CD8-positive, alpha-beta memory T cell (primary cell): ENCODE data around the gene MRGPRF. TPM values are rescaled to one million over a fixed set of nuclear protein-coding genes. Genes with fewer than 3 reads are reported as not detected.

ENCODE experiments used
- CTCF ChIA-PET: fragments of 350-600 bp; sonication (Branson Sonifier 250); formaldehyde crosslinking; loops from one replicate; lab custom pipeline; 2021; ENCODE audit warnings: antibody characterized with exemption; lab: Charles Lee
- POLR2A ChIA-PET: fragments of 350-600 bp; sonication (Branson Sonifier 250); formaldehyde crosslinking; loops from one replicate; lab custom pipeline; 2021; ENCODE audit warnings: antibody characterized with exemption; lab: Charles Lee
- DNase-seq, 5 donors: peaks; one replicate each; pipeline versions ENCODE4 v3.0.0 to v3.0.0-alpha.2; 2020 to 2022; ENCODE audit warnings: mixed read lengths in 1 of 5
- H3K27ac ChIP-seq: one replicate; pipeline ENCODE4 v1.7.0; 2013; ENCODE audit warnings: low read depth, mild to moderate bottlenecking, low read length, moderate library complexity
- H3K27me3 ChIP-seq: 2 replicates; pipeline ENCODE4 v1.7.0; 2013; ENCODE audit warnings: low read length, mild to moderate bottlenecking; ENCODE audit not compliant: insufficient read depth, poor library complexity, severe bottlenecking
- H3K36me3 ChIP-seq: 2 replicates; pipeline ENCODE4 v1.7.0; 2013; ENCODE audit warnings: mild to moderate bottlenecking, low read length, moderate library complexity; ENCODE audit not compliant: insufficient read depth
- H3K4me1 ChIP-seq: 2 replicates; pipeline ENCODE4 v1.7.0; 2013; ENCODE audit warnings: mild to moderate bottlenecking, low read length, moderate library complexity; ENCODE audit not compliant: insufficient read depth
- H3K4me3 ChIP-seq: 2 replicates; pipeline ENCODE4 v1.7.0; 2013; ENCODE audit warnings: mild to moderate bottlenecking, low read length
- H3K9me3 ChIP-seq: 2 replicates; pipeline ENCODE4 v1.7.0; 2013; ENCODE audit warnings: mild to moderate bottlenecking, low read length
- H3K27ac Mint-ChIP-seq, 8 donors: one replicate each; pipeline ENCODE4 v1.8.0; 2020 to 2021; ENCODE audit warnings: mixed read lengths in 8 of 8, mild to moderate bottlenecking in 6 of 8, inconsistent platforms in 3 of 8, moderate library complexity in 3 of 8
- H3K27me3 Mint-ChIP-seq, 2 donors: one replicate each; pipeline ENCODE4 v1.8.0; 2020 to 2021; ENCODE audit warnings: mixed read lengths in 2 of 2, mild to moderate bottlenecking in 1 of 2, moderate library complexity in 1 of 2
- H3K36me3 Mint-ChIP-seq, 3 donors: one replicate each; pipeline ENCODE4 v1.8.0; 2020 to 2021; ENCODE audit warnings: mixed read lengths in 3 of 3, inconsistent platforms in 1 of 3, mild to moderate bottlenecking in 1 of 3
- H3K4me1 Mint-ChIP-seq, 3 donors: one replicate each; pipeline ENCODE4 v1.8.0; 2020 to 2021; ENCODE audit warnings: mixed read lengths in 3 of 3, inconsistent platforms in 1 of 3, mild to moderate bottlenecking in 1 of 3
- H3K4me3 Mint-ChIP-seq, 7 donors: one replicate each; pipeline ENCODE4 v1.8.0; 2020 to 2021; ENCODE audit warnings: mixed read lengths in 7 of 7, mild to moderate bottlenecking in 6 of 7, moderate library complexity in 4 of 7, inconsistent platforms in 2 of 7
- H3K9me3 Mint-ChIP-seq, 5 donors: one replicate each; pipeline ENCODE4 v1.8.0; 2020 to 2022; ENCODE audit warnings: mixed read lengths in 5 of 5, mild to moderate bottlenecking in 3 of 5, moderate library complexity in 2 of 5, inconsistent platforms in 1 of 5
- polyA plus RNA-seq: library from polyadenylated mRNA; unstranded; fragments of 300-500 nt; fragmentation: Illumina TruSeq; gene quantifications from one replicate; pipeline ENCODE4 v1.2.3, GENCODE V29; 2021
- total RNA-seq, 2 experiments: library from RNA; stranded (reverse); gene quantifications; one replicate each; pipeline ENCODE4 v1.2.3, GENCODE V29; 2021

Gene MRGPRF
- total and polyA plus RNA-seq, 3 experiments from 2014 or later, result not detected

DNA sequence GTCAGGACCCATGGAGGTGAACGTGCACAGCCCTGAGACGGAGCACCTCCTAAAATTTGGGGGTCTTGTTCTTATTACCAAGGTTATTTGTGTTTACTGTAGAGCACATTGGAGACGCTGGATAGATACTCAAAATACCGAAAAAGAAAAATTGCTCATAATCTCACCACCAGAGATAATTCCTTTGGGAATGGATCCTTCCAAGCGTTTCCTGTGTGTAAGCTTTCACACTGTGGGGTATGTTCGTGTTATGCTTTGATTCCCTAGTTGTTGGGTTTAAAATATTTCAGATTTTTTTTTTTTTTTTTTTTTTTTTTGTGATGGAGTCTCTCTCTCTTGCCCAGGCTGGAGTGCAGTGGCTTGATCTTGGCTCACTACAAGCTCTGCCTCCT lies 18.2 kb downstream of the MRGPRF start:
- H3K27ac ChIP-seq, result no peak overlapping the region

DNA sequence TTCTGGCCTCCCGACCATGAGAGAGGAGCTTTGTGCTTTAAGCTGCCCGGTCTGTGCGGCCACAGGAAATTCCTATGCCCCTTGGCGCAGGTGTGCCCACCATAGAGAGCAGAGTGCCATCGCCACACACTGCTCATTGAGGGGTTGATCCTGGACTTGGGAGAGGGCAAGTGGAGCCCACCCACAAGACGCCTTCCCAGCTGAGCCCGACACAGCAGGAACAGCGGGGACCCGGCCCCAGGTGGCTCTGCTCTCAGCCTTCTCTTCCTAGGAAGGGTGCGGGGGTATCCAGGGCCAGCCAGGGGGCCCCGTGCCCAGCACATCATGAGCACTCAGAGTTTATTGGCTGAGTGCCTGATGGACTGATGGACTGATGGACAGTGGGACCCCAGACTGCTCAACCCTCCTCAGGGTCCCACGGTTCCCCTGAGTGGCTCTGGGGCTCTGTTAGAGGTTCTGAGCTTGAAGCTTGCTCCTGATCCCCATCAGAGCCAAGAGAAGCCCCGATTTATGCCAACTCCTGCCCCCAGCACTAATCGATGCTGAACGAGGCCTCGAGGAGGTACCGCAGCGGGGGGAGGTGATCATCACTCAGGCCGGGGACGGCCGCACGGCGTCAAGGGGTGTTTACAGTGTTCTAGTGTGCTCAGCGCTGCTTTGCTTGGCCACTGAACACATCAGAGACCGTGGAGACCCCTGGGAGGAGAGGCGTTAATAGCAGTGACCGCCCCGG lies 18.7 kb downstream of the MRGPRF start:
- Mint-ChIP-seq H3K27ac (peak overlapping the region in 1 of 8 donors; percentile 78), H3K36me3 (no peaks in the 10 kb centered on the region), H3K27me3 (peaks cover 24 to 44% of the 10 kb centered on the region in 2 donors), H3K9me3 (no peaks in the 10 kb centered on the region), H3K4me3 (no peak overlapping the region), H3K4me1 (peaks cover 0 to 3% (median 0%) of the 10 kb centered on the region in 3 donors)
- ChIA-PET POLR2A (no interaction called here), CTCF (interaction anchor here (1.0 kb wide), 1 partner anchor 8 kb away, joined by 3 read pairs; no protein-coding TSS in a partner anchor)
- Histone ChIP-seq H3K36me3 (no peaks in the 10 kb centered on the region), H3K27me3 (peaks cover 4% of the 10 kb centered on the region), H3K4me1 (no peaks in the 10 kb centered on the region), H3K27ac (no peak overlapping the region), H3K4me3 (no peak overlapping the region), H3K9me3 (no peaks in the 10 kb centered on the region)
- no peak for DNase-seq

More for the DNA sequence above, 18.2 kb downstream of the MRGPRF start:
- ChIA-PET POLR2A (no interaction called here), CTCF (no interaction called here)
- no peaks in the 10 kb centered on the region for H3K4me1 ChIP-seq
- no peak for DNase-seq
- Mint-ChIP-seq H3K4me3 (no peak overlapping the region), H3K27me3 (peaks cover 23 to 46% of the 10 kb centered on the region in 2 donors), H3K27ac (peak overlapping the region in 1 of 8 donors; percentile 78), H3K36me3 (no peaks in the 10 kb centered on the region), H3K4me1 (peaks cover 0 to 3% (median 0%) of the 10 kb centered on the region in 3 donors), H3K9me3 (no peaks in the 10 kb centered on the region)
- H3K4me3 ChIP-seq, result no peak overlapping the region
- H3K27me3 ChIP-seq, result peaks cover 4% of the 10 kb centered on the region
- no peaks in the 10 kb centered on the region for H3K9me3 ChIP-seq
- no peaks in the 10 kb centered on the region for H3K36me3 ChIP-seq

DNA sequence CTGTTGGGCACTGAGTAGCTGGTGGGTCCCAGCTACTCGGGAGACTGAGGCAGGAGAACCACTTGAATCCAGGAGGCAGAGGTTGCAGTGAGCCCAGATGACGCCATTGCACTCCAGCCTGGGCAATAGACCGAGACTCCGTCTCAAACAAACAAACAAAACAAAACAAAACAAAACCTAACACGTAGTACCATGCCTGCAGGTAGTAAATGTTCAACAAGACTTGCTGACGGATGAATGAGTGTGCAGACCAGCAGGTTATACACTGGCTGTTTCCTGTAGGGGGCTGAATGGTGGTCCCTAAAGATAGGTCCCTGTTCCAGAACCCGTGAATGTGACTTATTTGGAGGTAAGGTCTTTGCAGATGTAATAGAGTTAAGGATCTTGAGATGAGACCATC lies 19.5 kb downstream of the MRGPRF start:
- Histone ChIP-seq H3K36me3 (no peaks in the 10 kb centered on the region), H3K27ac (no peak overlapping the region), H3K4me1 (no peaks in the 10 kb centered on the region), H3K4me3 (no peak overlapping the region), H3K27me3 (peaks cover 4% of the 10 kb centered on the region), H3K9me3 (no peaks in the 10 kb centered on the region)
- Mint-ChIP-seq H3K4me3 (no peak overlapping the region), H3K4me1 (peaks cover 0 to 6% (median 0%) of the 10 kb centered on the region in 3 donors), H3K27me3 (peaks cover 26 to 41% of the 10 kb centered on the region in 2 donors), H3K27ac (no peak overlapping the region), H3K36me3 (no peaks in the 10 kb centered on the region), H3K9me3 (no peaks in the 10 kb centered on the region)
- CTCF ChIA-PET, result interaction anchor here (1.0 kb wide), 1 partner anchor 8 kb away, joined by 3 read pairs; no protein-coding TSS in a partner anchor
- DNase-seq, result no peak
- POLR2A ChIA-PET, result no interaction called here

DNA sequence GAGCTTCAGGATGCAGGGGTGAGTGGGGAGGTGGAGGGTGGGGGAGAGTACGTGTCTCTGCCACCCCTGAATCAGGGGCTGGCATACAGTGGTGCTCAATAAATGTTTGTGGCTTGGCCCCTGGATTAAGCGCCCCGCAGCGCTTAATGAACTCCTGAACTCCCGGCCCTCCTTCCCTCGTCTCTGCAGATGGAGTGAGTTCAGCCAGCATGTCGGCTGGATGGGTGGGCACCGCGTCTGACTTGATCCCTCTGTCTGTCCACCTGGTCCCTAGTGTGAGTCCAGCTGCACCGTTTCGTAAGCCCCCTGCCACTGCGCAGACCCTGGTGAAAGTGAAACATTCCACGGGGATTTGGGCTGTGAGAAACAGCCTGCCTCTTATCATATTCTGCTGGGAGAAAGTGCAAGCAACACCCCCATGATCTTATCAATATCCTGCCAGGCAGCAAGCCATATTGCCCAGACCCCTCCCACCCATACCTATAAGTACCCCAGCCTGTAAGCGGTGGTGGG lies 20.2 kb downstream of the MRGPRF start:
- DNase-seq, result no peak
- H3K9me3 ChIP-seq, result no peaks in the 10 kb centered on the region
- H3K4me3 ChIP-seq, result no peak overlapping the region
- no peaks in the 10 kb centered on the region for H3K9me3 Mint-ChIP-seq
- H3K4me3 Mint-ChIP-seq, result peak overlapping the region in 1 of 7 donors; percentile 3
- ChIA-PET POLR2A (no interaction called here), CTCF (no interaction called here)
- H3K27ac ChIP-seq, result no peak overlapping the region
- H3K36me3 Mint-ChIP-seq, result no peaks in the 10 kb centered on the region
- H3K4me1 Mint-ChIP-seq, result peaks cover 0 to 9% (median 0%) of the 10 kb centered on the region in 3 donors
- H3K4me1 ChIP-seq, result no peaks in the 10 kb centered on the region
- H3K27me3 Mint-ChIP-seq, result peaks cover 27 to 46% of the 10 kb centered on the region in 2 donors
- no peak overlapping the region for H3K27ac Mint-ChIP-seq
- H3K27me3 ChIP-seq, result peaks cover 4% of the 10 kb centered on the region
- H3K36me3 ChIP-seq, result no peaks in the 10 kb centered on the region

DNA sequence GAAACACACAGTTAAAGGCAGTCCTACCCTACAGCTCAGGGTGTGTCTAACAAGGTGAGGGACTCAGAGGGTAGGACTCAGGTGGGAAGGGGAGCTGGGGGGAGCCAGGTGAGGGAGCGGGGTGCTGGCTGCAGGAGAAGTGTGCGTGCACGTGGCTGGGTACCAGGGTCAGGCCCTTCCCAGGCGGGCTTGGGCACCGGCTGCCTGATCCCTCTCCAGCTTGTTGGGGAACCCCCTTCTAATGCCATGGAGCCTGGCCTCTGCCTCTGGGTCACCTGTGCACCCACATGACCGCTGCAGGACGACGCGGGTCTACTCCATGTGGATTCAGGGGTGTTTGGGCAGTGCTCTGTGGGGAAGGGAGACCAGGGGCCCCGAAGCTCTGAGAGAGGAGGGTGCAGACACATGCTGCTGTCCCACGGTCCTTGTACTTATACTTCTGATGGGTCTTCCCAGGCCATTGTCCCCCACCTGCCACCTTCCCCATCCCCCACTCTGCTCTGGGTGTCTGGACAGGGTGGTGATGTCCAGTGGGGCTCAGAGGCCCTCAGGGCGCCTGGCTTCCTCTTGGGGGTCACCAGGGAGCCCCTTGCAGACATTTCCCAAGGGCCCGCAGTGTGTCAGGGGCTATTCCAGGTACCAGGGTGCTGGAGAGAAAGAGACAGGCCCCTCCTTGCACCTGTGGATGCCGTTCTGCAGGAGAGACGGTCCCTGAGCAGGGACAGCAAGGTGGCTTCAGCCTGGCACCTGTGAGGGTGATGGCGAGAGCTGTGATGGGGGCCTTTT lies 21.9 kb downstream of the MRGPRF start:
- POLR2A ChIA-PET, result no interaction called here
- Histone ChIP-seq H3K4me3 (no peak overlapping the region), H3K27ac (no peak overlapping the region), H3K27me3 (peaks cover 4% of the 10 kb centered on the region), H3K4me1 (no peaks in the 10 kb centered on the region), H3K9me3 (no peaks in the 10 kb centered on the region), H3K36me3 (no peaks in the 10 kb centered on the region)
- peaks cover 0 to 9% (median 0%) of the 10 kb centered on the region in 3 donors for H3K4me1 Mint-ChIP-seq
- H3K9me3 Mint-ChIP-seq, result peaks cover 2 to 13% (median 11%) of the 10 kb centered on the region in 5 donors
- H3K36me3 Mint-ChIP-seq, result peaks cover 2 to 10% (median 3%) of the 10 kb centered on the region in 3 donors
- H3K4me3 Mint-ChIP-seq, result no peak overlapping the region
- H3K27ac Mint-ChIP-seq, result peak overlapping the region in 1 of 8 donors; percentile 42
- H3K27me3 Mint-ChIP-seq, result peaks cover 34 to 58% of the 10 kb centered on the region in 2 donors
- CTCF ChIA-PET, result no interaction called here
- peak in 1 of 5 donors; percentile 40 for DNase-seq

DNA sequence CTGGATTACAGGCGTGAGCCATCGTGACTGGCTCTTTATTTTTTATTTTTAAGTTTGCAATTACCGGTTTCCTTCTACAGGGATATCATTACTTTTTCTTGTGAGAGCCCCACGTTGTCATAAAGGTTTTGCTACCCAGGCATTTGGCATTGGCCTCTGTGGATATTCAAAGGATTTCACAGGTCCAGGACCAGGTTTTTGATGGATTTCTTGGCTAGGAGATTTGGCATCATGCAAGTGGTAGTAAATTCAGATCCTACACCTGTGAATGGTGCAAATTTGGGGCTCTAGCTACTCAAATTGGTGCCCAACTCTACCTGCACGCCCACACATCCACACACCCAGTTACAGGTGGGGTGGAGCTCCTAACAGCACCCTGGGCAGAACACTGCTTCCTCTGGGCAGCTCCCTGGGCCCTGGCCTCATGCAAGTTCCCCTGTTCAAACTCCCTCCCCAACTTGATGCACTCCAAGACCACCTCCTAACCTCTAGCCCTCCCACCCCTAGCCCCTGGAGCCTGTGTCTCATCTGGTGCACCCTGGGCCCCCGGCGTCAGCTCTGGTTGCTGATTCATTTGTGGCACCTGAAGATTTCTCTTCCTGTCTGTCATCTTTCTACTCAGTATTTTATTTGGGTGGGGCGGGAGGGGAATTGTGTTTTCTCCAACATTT lies 23.0 kb downstream of the MRGPRF start:
- POLR2A ChIA-PET, result no interaction called here
- H3K36me3 Mint-ChIP-seq, result peaks cover 2 to 11% (median 3%) of the 10 kb centered on the region in 3 donors
- peak in 1 of 5 donors; percentile 10 for DNase-seq

DNA sequence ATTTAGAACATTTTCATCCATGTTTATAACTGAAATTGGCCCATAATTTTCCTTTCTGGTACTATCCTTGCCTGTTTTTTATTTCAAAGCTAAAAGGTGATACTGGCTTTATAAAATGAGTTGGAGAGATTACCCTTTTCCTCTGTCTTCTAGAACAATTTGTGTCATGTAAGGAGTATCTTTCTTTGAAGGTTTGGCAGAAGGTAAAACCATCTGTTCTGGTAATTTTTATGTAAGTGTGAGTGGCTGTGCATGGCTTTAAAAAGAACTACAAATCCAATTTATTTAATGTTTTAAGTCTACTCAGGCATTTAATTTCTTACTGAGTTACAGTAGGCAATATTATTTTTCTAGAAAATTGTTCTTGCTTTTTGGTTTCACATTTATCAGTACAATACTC lies 24.6 kb downstream of the MRGPRF start:
- CTCF ChIA-PET, result no interaction called here
- Histone ChIP-seq H3K27ac (no peak overlapping the region), H3K36me3 (no peaks in the 10 kb centered on the region), H3K4me1 (no peaks in the 10 kb centered on the region), H3K9me3 (no peaks in the 10 kb centered on the region), H3K27me3 (no peaks in the 10 kb centered on the region), H3K4me3 (no peak overlapping the region)
- peaks cover 0 to 9% (median 0%) of the 10 kb centered on the region in 3 donors for H3K4me1 Mint-ChIP-seq
- peaks cover 6 to 13% (median 11%) of the 10 kb centered on the region in 5 donors for H3K9me3 Mint-ChIP-seq
- peaks cover 32 to 43% of the 10 kb centered on the region in 2 donors for H3K27me3 Mint-ChIP-seq
- peaks cover 2 to 11% (median 3%) of the 10 kb centered on the region in 3 donors for H3K36me3 Mint-ChIP-seq
- DNase-seq, result no peak
- H3K27ac Mint-ChIP-seq, result no peak overlapping the region
- H3K4me3 Mint-ChIP-seq, result no peak overlapping the region
- POLR2A ChIA-PET, result no interaction called here

More for the DNA sequence above, 23.0 kb downstream of the MRGPRF start:
- peak overlapping the region in 1 of 8 donors; percentile 70 for H3K27ac Mint-ChIP-seq
- Histone ChIP-seq H3K27ac (no peak overlapping the region), H3K36me3 (no peaks in the 10 kb centered on the region), H3K9me3 (no peaks in the 10 kb centered on the region), H3K4me3 (no peak overlapping the region), H3K4me1 (no peaks in the 10 kb centered on the region), H3K27me3 (peaks cover 4% of the 10 kb centered on the region)
- H3K4me1 Mint-ChIP-seq, result peaks cover 0 to 9% (median 0%) of the 10 kb centered on the region in 3 donors
- CTCF ChIA-PET, result no interaction called here
- peaks cover 35 to 53% of the 10 kb centered on the region in 2 donors for H3K27me3 Mint-ChIP-seq
- H3K9me3 Mint-ChIP-seq, result peaks cover 6 to 13% (median 11%) of the 10 kb centered on the region in 5 donors
- H3K4me3 Mint-ChIP-seq, result no peak overlapping the region
